Peyer's patch (tissue), 4 donors: Measurements from ENCODE around the gene CRYM. TPM values are rescaled to one million over a fixed set of nuclear protein-coding genes. Genes with fewer than 3 reads are reported as not detected.
"Not testable (repeated sequence)": the region's sequence is repeated elsewhere in the genome, so short reads cannot be mapped to it uniquely, and the experiment has no call there.

Source experiments
- DNase-seq, 3 donors: peaks; one replicate each; pipeline ENCODE4 v3.0.0-alpha.2; 2017 to 2019
- H3K27ac ChIP-seq, 4 donors: fragments of 200-600 bp; sonication (generic); one replicate each; pipeline ENCODE4 v1.5.1; 2016 to 2019
- H3K27me3 ChIP-seq, 2 donors: fragments of 200-600 bp; sonication (generic); one replicate each; pipeline ENCODE4 v1.5.1; 2019
- H3K36me3 ChIP-seq, 3 donors: fragments of 200-600 bp; sonication (generic); one replicate each; pipeline ENCODE4 v1.5.1; 2016 to 2019
- H3K4me1 ChIP-seq, 4 donors: fragments of 200-600 bp; sonication (generic); one replicate each; pipeline ENCODE4 v1.5.1; 2016 to 2019
- H3K4me3 ChIP-seq, 4 donors: fragments of 200-600 bp; sonication (generic); 1 replicate in 3 of 4; 2 replicates in 1 of 4; pipeline ENCODE4 v1.5.1; 2016 to 2019; ENCODE audit warnings: mild to moderate bottlenecking in 1 of 4
- H3K9me3 ChIP-seq, 4 donors: fragments of 200-600 bp; sonication (generic); one replicate each; pipeline ENCODE4 v1.5.1; 2016 to 2019; ENCODE audit warnings: mild to moderate bottlenecking in 1 of 4
- POLR2A ChIP-seq, 2 donors: fragments of 450-650 bp; IDR thresholded peaks; one replicate each; pipeline ENCODE4 v1.5.1; 2017; ENCODE audit warnings: antibody characterized with exemption in 2 of 2, mild to moderate bottlenecking in 2 of 2, moderate library complexity in 2 of 2
- total RNA-seq, 4 donors: library from RNA; depleted of rRNA; stranded (reverse); fragments of >200 nt; gene quantifications; one replicate each; pipeline ENCODE4 v1.1.0, GENCODE V29; 2016
- TF ChIP-seq, protein P1 (sequence below), 6 experiments: fragments of 450-650 bp in 4 of 6; fragments of 200-600 bp in 2 of 6; sonication (generic) in 1 of 6; IDR thresholded peaks; one replicate each; pipeline ENCODE4 v1.5.1; 2017 to 2019; ENCODE audit warnings: antibody characterized with exemption in 6 of 6, mild to moderate bottlenecking in 3 of 6, moderate library complexity in 1 of 6

The CRYM gene
- total RNA-seq, 4 donors from 2014 or later = 6.4 to 11.6 (median 9.1) TPM; not detected in 1

- H3K9me3 ChIP-seq = no peaks in the 10 kb centered on the region
- H3K36me3 ChIP-seq = no peaks in the 10 kb centered on the region
- no peak for TF ChIP-seq POLR2A (IDR thresholded peaks at IDR 0.05)
- TF ChIP-seq, protein P1, sequence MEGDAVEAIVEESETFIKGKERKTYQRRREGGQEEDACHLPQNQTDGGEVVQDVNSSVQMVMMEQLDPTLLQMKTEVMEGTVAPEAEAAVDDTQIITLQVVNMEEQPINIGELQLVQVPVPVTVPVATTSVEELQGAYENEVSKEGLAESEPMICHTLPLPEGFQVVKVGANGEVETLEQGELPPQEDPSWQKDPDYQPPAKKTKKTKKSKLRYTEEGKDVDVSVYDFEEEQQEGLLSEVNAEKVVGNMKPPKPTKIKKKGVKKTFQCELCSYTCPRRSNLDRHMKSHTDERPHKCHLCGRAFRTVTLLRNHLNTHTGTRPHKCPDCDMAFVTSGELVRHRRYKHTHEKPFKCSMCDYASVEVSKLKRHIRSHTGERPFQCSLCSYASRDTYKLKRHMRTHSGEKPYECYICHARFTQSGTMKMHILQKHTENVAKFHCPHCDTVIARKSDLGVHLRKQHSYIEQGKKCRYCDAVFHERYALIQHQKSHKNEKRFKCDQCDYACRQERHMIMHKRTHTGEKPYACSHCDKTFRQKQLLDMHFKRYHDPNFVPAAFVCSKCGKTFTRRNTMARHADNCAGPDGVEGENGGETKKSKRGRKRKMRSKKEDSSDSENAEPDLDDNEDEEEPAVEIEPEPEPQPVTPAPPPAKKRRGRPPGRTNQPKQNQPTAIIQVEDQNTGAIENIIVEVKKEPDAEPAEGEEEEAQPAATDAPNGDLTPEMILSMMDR (IDR thresholded peaks at IDR 0.05) = no peak
- peaks cover 0 to 10% (median 0%) of the 10 kb centered on the region in 4 donors for H3K4me1 ChIP-seq
- no peak overlapping the region for H3K4me3 ChIP-seq
- DNase-seq = no peak
- no peak overlapping the region for H3K27ac ChIP-seq
- no peaks in the 10 kb centered on the region for H3K27me3 ChIP-seq
Measured at GRCh38 chr16:21275529-21275928, 2.6 kb downstream of the CRYM start.

DNA sequence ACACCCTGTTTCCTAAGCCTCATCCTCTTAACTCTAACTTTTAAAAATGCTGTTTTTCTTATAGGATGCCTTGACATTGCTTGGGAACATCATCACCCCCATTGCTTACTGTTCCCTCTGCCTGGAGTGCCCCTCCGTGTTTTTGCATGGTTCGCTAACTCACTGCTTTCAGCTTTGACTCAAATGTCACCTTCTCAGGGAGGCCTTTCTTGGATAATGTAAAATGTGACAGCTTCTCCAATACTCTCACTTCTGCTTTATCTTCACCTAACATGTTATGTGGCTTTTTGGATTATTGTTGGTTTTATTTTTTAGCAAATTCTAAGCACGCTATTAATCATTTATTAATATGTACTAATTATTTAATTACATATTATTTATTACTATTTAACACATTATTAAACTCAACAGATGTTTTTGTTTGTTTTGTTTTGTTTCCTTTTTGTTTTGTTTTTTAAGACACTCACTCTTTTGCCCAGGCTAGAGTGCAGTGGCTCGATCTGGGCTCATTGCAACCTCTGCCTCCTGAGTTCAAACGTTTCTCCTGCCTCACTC is 3.8 kb downstream of the CRYM start:
- Histone ChIP-seq H3K27me3 (no peaks in the 10 kb centered on the region), H3K9me3 (no peaks in the 10 kb centered on the region), H3K36me3 (no peaks in the 10 kb centered on the region), H3K27ac (no peak overlapping the region), H3K4me3 (no peak overlapping the region), H3K4me1 (peaks cover 0 to 10% (median 0%) of the 10 kb centered on the region in 4 donors)
- TF ChIP-seq, protein P1 (IDR thresholded peaks at IDR 0.05) = no peak
- no peak for TF ChIP-seq POLR2A (IDR thresholded peaks at IDR 0.05)
- DNase-seq = no peak

DNA sequence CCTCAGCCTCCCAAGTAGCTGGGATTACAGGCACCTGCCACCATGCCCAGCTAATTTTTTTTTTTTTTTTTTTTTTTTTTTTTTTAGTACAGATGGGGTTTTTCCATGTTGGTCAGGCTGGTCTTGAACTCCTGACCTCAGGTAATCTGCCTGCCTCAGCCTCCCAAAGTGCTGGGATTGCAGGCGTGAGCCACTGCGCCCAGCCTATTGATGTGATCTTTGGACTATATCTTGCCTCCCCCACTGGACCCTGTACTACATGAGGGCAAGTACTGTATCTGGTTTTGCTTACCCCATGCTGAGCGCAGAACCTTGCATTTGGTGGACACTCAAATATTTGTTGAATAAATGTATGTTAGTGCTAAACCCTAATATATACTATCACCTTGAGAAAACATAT is 5.3 kb downstream of the CRYM start:
- not testable (repeated sequence) for H3K4me1 ChIP-seq, H3K36me3 ChIP-seq, H3K27ac ChIP-seq, H3K4me3 ChIP-seq, DNase-seq, H3K27me3 ChIP-seq, H3K9me3 ChIP-seq

GRCh38 chr16:21272253-21272652 is 5.8 kb downstream of the CRYM start:
- DNase-seq = no peak
- no peak overlapping the region for H3K4me3 ChIP-seq
- H3K27me3 ChIP-seq = no peaks in the 10 kb centered on the region
- H3K4me1 ChIP-seq = no peaks in the 10 kb centered on the region
- no peak overlapping the region for H3K27ac ChIP-seq
- no peaks in the 10 kb centered on the region for H3K36me3 ChIP-seq
- no peaks in the 10 kb centered on the region for H3K9me3 ChIP-seq
- TF ChIP-seq, protein P1 (IDR thresholded peaks at IDR 0.05) = no peak
- TF ChIP-seq POLR2A (IDR thresholded peaks at IDR 0.05) = no peak

- Histone ChIP-seq H3K9me3 (no peaks in the 10 kb centered on the region), H3K4me1 (peaks cover 3 to 12% (median 7%) of the 10 kb centered on the region in 4 donors), H3K27me3 (no peaks in the 10 kb centered on the region), H3K4me3 (no peak overlapping the region), H3K27ac (no peak overlapping the region), H3K36me3 (no peaks in the 10 kb centered on the region)
- TF ChIP-seq, protein P1 (IDR thresholded peaks at IDR 0.05) = no peak
- TF ChIP-seq POLR2A (IDR thresholded peaks at IDR 0.05) = no peak
- no peak for DNase-seq
Measured at GRCh38 chr16:21268236-21268635, 9.9 kb downstream of the CRYM start.

DNA sequence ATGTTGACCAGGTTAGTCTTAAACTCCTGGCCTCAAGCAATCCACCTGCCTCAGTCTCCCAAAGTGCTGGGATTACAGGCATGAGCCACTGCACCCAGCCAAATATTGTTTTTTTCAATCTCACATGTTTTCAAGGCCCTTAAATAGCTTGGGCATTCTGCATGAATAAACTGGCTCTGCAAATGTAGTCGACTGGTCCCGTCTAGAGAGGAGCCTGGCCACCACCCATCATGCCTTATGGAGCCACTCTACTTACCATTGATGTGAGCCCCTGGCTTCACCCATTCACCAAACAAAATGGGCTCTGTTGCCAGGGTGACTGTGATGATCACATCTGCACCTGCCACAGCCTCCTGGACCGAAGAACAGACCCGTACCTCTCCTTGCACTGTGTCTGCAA is 10.8 kb downstream of the CRYM start:
- no peak for DNase-seq
- H3K4me3 ChIP-seq = no peak overlapping the region
- H3K27me3 ChIP-seq = no peaks in the 10 kb centered on the region
- no peak overlapping the region for H3K27ac ChIP-seq
- peaks cover 3 to 15% (median 9%) of the 10 kb centered on the region in 4 donors for H3K4me1 ChIP-seq
- TF ChIP-seq POLR2A (IDR thresholded peaks at IDR 0.05) = no peak
- TF ChIP-seq, protein P1 (IDR thresholded peaks at IDR 0.05) = no peak
- H3K9me3 ChIP-seq = peaks cover 0 to 4% (median 0%) of the 10 kb centered on the region in 4 donors
- H3K36me3 ChIP-seq = no peaks in the 10 kb centered on the region
